ENCODE results near the gene CBX1.
"Not testable (repeated sequence)": the region's sequence is repeated elsewhere in the genome, so short reads cannot be mapped to it uniquely, and the experiment has no call there.

- TF ChIP-seq CTCF, POLR2A (IDR thresholded peaks at IDR 0.05): not testable (repeated sequence)
Observed at GRCh38 chr17:48072811-48073210, 28.5 kb downstream of the CBX1 start.

Measured in prostate gland (tissue), 2 donors.